IMR-90 (cell line): Measurements from ENCODE around the gene DLG5. TPM values are rescaled to one million over a fixed set of nuclear protein-coding genes. Genes with fewer than 3 reads are reported as not detected.

Experiments
- ATAC-seq: fragments of 200-7000 bp; cut with Tn5 transposase; 2 replicates; pipeline ENCODE4 v1.9.1; 2020; ENCODE audit warnings: low read depth, mild to moderate bottlenecking, moderate library complexity
- BruUV-seq: library from RNA; stranded (reverse); fragments of 400-500 nt; replicated peaks from 2 replicates; lab custom pipeline; 2021; lab: Mats Ljungman, UMichigan
- CTCF ChIA-PET: fragments of 300-600 bp; formaldehyde crosslinking; extraction: SDS; loops from one replicate; lab custom pipeline; 2021; ENCODE audit warnings: antibody characterized with exemption; lab: Yijun Ruan, JAX
- POLR2A ChIA-PET: fragments of 300-600 bp; sonication (Branson Sonifier 250); formaldehyde crosslinking; loops from one replicate; lab custom pipeline; 2022; ENCODE audit warnings: antibody characterized with exemption; ENCODE audit not compliant: unreplicated experiment; lab: Charles Lee
- DNase-seq: peaks from one replicate; pipeline ENCODE4 v3.0.0; 2013
- H2AFZ ChIP-seq: replicated peaks from 2 replicates; pipeline ENCODE3; 2013; ENCODE audit warnings: low read length, mild to moderate bottlenecking; ENCODE audit not compliant: poor library complexity
- H2AK5ac ChIP-seq: 2 replicates; pipeline ENCODE4 v1.6.1; 2013; ENCODE audit warnings: low read depth, low read length, inconsistent platforms
- H2AK9ac ChIP-seq: replicated peaks from 2 replicates; pipeline ENCODE3; 2013; ENCODE audit warnings: mild to moderate bottlenecking, low read depth, low read length, moderate library complexity; ENCODE audit not compliant: poor library complexity
- H2BK120ac ChIP-seq: 2 replicates; pipeline ENCODE4 v1.6.1; 2013; ENCODE audit warnings: low read depth, low read length, inconsistent platforms
- H2BK15ac ChIP-seq: 3 replicates; pipeline ENCODE4 v1.6.1; 2013; ENCODE audit warnings: low read depth, low read length, inconsistent platforms
- H2BK20ac ChIP-seq: 2 replicates; pipeline ENCODE4 v1.6.1; 2013; ENCODE audit warnings: low read depth, mild to moderate bottlenecking, inconsistent platforms, low read length, moderate library complexity
- H2BK5ac ChIP-seq: 2 replicates; pipeline ENCODE4 v1.6.1; 2013; ENCODE audit warnings: mild to moderate bottlenecking, low read depth, low read length, inconsistent platforms; ENCODE audit not compliant: poor library complexity, severe bottlenecking
- H3K14ac ChIP-seq: replicated peaks from 2 replicates; pipeline ENCODE4 v1.6.1; 2013; ENCODE audit warnings: low read depth, low read length, inconsistent platforms
- H3K18ac ChIP-seq: 2 replicates; pipeline ENCODE4 v1.6.1; 2013; ENCODE audit warnings: low read depth, low read length, control low read depth
- H3K23ac ChIP-seq: 2 replicates; pipeline ENCODE4 v1.6.1; 2013; ENCODE audit warnings: low read depth, low read length, inconsistent platforms
- H3K27ac ChIP-seq: 2 replicates; pipeline ENCODE4 v1.5.1; 2013; ENCODE audit warnings: mild to moderate bottlenecking, control low read depth, low read length; ENCODE audit not compliant: insufficient read depth
- H3K27me3 ChIP-seq: 2 replicates; pipeline ENCODE4 v1.6.1; 2013; ENCODE audit warnings: low read length; ENCODE audit not compliant: control insufficient read depth, insufficient read depth
- H3K36me3 ChIP-seq: 2 replicates; pipeline ENCODE4 v1.6.1; 2013; ENCODE audit warnings: low read length, mixed read lengths; ENCODE audit not compliant: control insufficient read depth, insufficient read depth
- H3K4ac ChIP-seq: 2 replicates; pipeline ENCODE4 v1.6.1; 2013; ENCODE audit warnings: low read depth, low read length, inconsistent platforms
- H3K4me1 ChIP-seq: 2 replicates; pipeline ENCODE4 v1.6.1; 2013; ENCODE audit warnings: low read length, mixed read lengths; ENCODE audit not compliant: control insufficient read depth, insufficient read depth
- H3K4me2 ChIP-seq: 2 replicates; pipeline ENCODE4 v1.6.1; 2013; ENCODE audit warnings: low read depth, mild to moderate bottlenecking, control low read depth, low read length, moderate library complexity
- H3K4me3 ChIP-seq: 2 replicates; pipeline ENCODE4 v1.5.1; 2013; ENCODE audit warnings: low read depth, mild to moderate bottlenecking, control low read depth, low read length, moderate library complexity; ENCODE audit not compliant: insufficient read depth
- H3K56ac ChIP-seq: 2 replicates; pipeline ENCODE4 v1.6.1; 2013; ENCODE audit warnings: low read length, inconsistent platforms; ENCODE audit not compliant: insufficient read depth; ENCODE audit errors: extremely low read depth
- H3K79me1 ChIP-seq, 2 experiments: 2 replicates each; pipeline ENCODE4 v1.6.1; 2013; ENCODE audit warnings: low read length in 2 of 2, inconsistent platforms in 1 of 2, low read depth in 1 of 2
- H3K9ac ChIP-seq: 2 replicates; pipeline ENCODE4 v1.6.1; 2013; ENCODE audit warnings: low read depth, low read length, control low read depth
- H3K9me1 ChIP-seq: 2 replicates; pipeline ENCODE4 v1.6.1; 2013; ENCODE audit warnings: low read length, inconsistent platforms; ENCODE audit not compliant: insufficient read depth
- H3K9me3 ChIP-seq: 2 replicates; pipeline ENCODE4 v1.6.1; 2013; ENCODE audit warnings: low read length; ENCODE audit not compliant: control insufficient read depth, insufficient read depth
- H4K20me1 ChIP-seq: 2 replicates; pipeline ENCODE4 v1.6.1; 2013; ENCODE audit warnings: low read length, inconsistent platforms; ENCODE audit not compliant: insufficient read depth
- H4K5ac ChIP-seq: 2 replicates; pipeline ENCODE4 v1.6.1; 2013; ENCODE audit warnings: mild to moderate bottlenecking, low read depth, low read length, control low read depth
- H4K8ac ChIP-seq, 2 experiments: 2 replicates each; pipeline ENCODE4 v1.6.1; 2013; ENCODE audit warnings: low read depth in 2 of 2, low read length in 2 of 2, control low read depth in 1 of 2, inconsistent platforms in 1 of 2
- H4K91ac ChIP-seq: 2 replicates; pipeline ENCODE4 v1.6.1; 2013; ENCODE audit warnings: low read depth, low read length, inconsistent platforms; ENCODE audit not compliant: insufficient read depth
- FOS ChIP-seq: fragments of 150-350 bp; IDR thresholded peaks from 2 replicates; pipeline ENCODE4 v1.6.1; 2016; ENCODE audit warnings: low read depth, low read length
- MAZ ChIP-seq: IDR thresholded peaks from 2 replicates; pipeline ENCODE4 v1.6.1; 2012; ENCODE audit warnings: low read depth, mild to moderate bottlenecking, low read length, improper control_type of control experiment, moderate library complexity, borderline replicate concordance
- RCOR1 ChIP-seq: IDR thresholded peaks from 2 replicates; pipeline ENCODE4 v1.6.1; 2012; ENCODE audit warnings: mild to moderate bottlenecking, low read length, improper control_type of control experiment; ENCODE audit not compliant: insufficient replicate concordance
- RFX5 ChIP-seq: IDR thresholded peaks from 2 replicates; pipeline ENCODE4 v1.8.0; 2012; ENCODE audit warnings: low read depth, mild to moderate bottlenecking, low read length, moderate library complexity
- WGBS, 2 experiments: methylation state at CpG; one replicate each; pipeline versions ENCODE4 v1.1.5 to v1.1.7; 2013; ENCODE audit warnings: missing lambda C conversion rate in 2 of 2; ENCODE audit not compliant: insufficient read length in 1 of 2; ENCODE audit errors: extremely low coverage in 2 of 2; 5-methylcytosine and 5-hydroxymethylcytosine counted together
- dilution Hi-C: fragments of 300-500 bp; cut with HindIII; formaldehyde crosslinking; loops from one replicate; pipeline ENCODE4 v1.14.3; 2018; ENCODE audit warnings: low sequenced_read_pairs; ENCODE audit not compliant: unreplicated experiment
- in situ Hi-C: fragments of 300-500 bp; cut with MboI; formaldehyde crosslinking; loops from 3 replicates; pipeline ENCODE4 v1.14.3; 2019; ENCODE audit warnings: low sequenced_read_pairs, inconsistent platforms, mixed read lengths
- intact Hi-C: fragments of 100-400 bp; cut with micrococcal nuclease; formaldehyde crosslinking; loops from 2 replicates; pipeline ENCODE4 v1.10.0; 2022
- polyA plus RNA-seq, 3 experiments: library from polyadenylated mRNA; depleted of rRNA; stranded (reverse); fragments of >200 nt; gene quantifications; 2 replicates each; pipeline ENCODE4 v1.2.3, GENCODE V29; 2012; ENCODE audit warnings: low replicate concordance in 1 of 3
- total RNA-seq: library from RNA; depleted of rRNA; stranded (reverse); fragments of >200 nt; gene quantifications from 2 replicates; pipeline ENCODE4 v1.2.3, GENCODE V29; 2012

The DLG5 gene
- total and polyA plus RNA-seq, 2 of the 4 experiments (the other 2 are of a cell fraction), result 12.7 to 28.7 TPM

DNA sequence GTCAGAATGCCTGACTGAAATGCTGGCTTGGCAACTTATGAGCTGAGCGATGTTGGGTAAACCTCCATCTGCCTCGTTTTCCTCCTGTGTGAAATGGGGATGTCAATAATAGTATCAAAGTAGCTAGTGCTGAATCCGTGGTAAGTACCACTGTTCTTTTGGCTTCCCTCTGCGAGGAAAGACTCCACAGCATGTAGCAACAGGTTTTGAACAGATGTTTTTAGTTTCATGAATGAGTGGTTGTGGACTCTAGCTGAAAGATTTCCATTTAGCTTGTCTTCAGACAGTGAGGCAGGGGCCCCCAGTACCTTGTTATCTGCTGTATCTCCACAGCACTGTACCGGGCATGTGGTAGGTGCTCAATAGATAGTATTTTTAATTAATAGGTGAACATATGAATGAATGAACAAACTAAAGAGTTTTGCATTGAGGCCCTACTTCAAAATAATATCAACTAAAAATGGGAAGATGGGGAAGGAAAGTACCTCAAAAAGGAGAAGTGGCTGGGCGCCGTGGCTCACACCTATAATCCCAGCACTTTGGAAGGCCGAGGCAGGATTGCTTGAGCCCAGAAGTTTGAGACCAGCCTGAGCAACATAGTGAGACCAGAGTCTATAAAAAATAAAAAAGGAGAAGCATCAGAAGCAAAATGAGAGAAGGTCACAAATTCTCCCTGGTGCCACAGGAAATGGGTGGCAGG lies 5.6 kb upstream of the DLG5 start:
- Histone ChIP-seq H3K4me2 (no peak overlapping the region), H2AK9ac (no peak overlapping the region), H2BK20ac (no peak overlapping the region), H4K20me1 (no peaks in the 10 kb centered on the region), H3K14ac (no peak overlapping the region), H2AK5ac (no peak overlapping the region), H3K9me3 (0 out of 2 replicates have a peak, but pooled peaks cover 3% of the 10 kb centered on the region), H2BK5ac (no peak overlapping the region), H3K56ac (no peak overlapping the region), H3K4me3 (no peak overlapping the region), H4K8ac (no peak overlapping the region), H3K36me3 (no peaks in the 10 kb centered on the region), H2BK120ac (no peak overlapping the region), H3K18ac (no peak overlapping the region), H3K79me1 (no peaks in the 10 kb centered on the region), H4K91ac (no peak overlapping the region), H3K4ac (no peak overlapping the region), H2AFZ (no peak overlapping the region), H3K27ac (no peak overlapping the region), H3K23ac (no peak overlapping the region), H3K9me1 (peaks cover 6% of the 10 kb centered on the region; the same call in 1 of the 2 replicates), H3K4me1 (peaks cover 2% of the 10 kb centered on the region; the same call in 1 of the 2 replicates), H2BK15ac (no peak overlapping the region), H3K27me3 (no peaks in the 10 kb centered on the region), H4K5ac (no peak overlapping the region), H3K9ac (no peak overlapping the region)
- dilution Hi-C loops (no loop called here), intact Hi-C loops (no loop called here), in situ Hi-C loops (no loop called here)
- no peak for DNase-seq
- ChIA-PET CTCF (interaction anchor here (0.9 kb wide), 1 partner anchor 28 kb away, joined by 3 read pairs; no protein-coding TSS in a partner anchor), POLR2A (no interaction called here)
- 60% methylated on average over 1 of the region's 8 CpGs; no CpG with 5 or more reads in 1 of the 2 experiments for WGBS, 2 experiments
- BruUV-seq, result no TSS peak
- TF ChIP-seq MAZ, result no peak
- no peak for TF ChIP-seq RFX5
- TF ChIP-seq FOS, result no peak
- TF ChIP-seq RCOR1, result no peak
- ATAC-seq, result no peak
